ENCODE results near the gene BCR.

BCR gene

DNA sequence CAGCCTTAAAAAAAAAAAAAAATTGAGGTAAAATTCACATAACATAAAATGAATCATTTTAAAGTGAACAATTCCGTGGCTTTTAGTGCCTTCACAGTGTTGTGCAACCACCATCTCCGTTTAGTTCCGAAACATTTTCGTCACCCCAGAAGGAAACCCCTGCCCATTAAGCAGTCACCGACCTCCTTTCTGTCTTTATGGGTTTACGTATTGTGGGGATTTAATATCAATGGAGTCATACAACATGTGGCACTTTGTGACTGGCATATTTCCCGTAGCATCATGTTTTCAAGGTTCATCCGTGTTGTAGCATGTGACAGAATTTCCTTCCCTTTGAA, 65.5 kb downstream of the BCR start:
- no peak for DNase-seq

DNA sequence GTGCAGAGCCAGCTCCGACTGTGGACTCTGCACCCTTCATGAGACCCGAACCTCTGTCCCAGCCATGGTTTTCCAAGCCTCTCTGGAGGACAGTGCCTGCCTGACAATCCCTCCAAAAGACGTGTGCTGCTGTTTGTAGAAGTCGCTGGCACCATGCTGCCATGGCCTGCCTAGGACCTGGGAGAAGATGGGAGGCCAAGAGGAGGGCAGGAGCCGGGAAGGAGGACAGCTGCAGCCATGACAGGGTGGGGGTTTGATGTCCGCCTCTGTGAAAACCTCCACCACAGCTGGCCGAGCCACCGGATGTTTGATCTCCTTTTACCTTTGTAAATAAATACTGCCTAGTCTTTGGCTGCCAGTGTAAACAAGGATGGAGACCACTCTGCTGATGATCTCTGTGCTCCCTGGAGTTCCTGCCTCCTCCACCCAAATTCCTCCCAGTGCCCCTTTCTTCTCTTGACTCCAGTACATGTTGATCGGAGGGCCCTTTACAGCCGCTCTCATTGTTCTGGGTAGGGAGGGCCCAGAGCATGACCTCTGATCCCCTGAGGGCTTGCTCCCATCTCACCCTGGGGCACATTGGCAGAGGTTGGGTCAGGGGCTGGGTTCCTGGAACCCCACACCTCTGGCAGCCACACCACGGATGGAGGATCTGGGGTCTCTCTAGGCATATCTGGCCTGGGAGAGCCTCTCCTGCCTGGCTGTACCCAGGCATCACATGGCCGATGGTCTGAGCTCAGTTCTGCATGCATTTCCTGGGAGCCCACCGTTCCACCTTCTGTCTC, 66.9 kb downstream of the BCR start:
- DNase-seq = no peak

DNA sequence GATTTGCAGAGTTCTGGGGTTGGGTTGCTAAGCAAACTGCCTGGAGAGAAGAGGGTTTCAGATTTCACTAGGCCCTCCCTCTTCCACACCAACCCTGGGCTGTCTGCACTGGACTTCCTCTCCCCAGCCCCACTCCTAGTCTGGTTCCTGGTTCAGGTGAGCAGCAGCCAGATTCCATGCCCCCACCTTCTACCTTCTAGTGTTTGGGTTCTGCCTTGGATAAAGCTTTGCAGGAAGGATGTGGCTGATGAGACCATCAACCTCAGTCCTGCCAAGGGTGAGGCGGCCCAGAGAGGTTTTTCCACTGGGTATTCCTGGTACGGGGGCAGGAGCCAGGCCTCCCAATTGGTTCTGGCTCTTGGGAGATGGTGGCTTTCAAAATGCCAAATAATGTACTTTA, 68.3 kb downstream of the BCR start:
- no peak for DNase-seq

DNA sequence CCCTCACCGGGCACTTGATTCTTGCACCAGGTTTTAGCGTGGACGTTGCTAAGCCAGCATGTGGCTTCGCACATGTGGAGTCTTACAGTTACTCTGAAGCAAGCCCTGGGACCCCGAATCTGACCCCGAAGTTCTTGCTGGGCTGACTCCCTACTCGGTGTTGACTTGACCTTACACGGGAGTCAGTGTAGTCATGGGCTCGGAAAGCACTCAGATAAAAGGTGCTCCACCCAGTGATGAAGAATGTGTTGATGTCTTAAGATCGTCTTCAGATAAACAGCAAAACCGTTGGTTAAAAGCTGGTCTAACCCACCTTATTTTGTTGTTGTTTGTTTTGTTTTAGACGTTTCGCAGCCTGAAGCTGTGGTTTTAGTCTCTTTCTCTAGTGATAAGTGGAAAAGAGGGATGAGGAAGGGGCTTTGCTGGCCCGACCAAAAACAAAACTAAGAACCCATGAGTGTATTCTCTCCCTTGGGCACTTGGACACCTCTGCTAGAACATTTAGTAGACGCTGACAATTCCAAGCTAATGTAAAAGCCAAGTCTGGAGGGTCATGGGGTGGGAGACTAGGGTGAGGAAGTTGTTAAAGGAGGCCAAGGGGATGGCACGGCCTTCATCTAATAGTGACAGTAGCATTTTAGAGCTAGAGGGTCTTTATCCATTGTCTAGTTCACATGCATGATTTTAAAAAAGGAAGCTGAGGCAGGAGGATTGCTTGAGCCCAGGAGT, 69.9 kb downstream of the BCR start:
- DNase-seq = no peak

DNA sequence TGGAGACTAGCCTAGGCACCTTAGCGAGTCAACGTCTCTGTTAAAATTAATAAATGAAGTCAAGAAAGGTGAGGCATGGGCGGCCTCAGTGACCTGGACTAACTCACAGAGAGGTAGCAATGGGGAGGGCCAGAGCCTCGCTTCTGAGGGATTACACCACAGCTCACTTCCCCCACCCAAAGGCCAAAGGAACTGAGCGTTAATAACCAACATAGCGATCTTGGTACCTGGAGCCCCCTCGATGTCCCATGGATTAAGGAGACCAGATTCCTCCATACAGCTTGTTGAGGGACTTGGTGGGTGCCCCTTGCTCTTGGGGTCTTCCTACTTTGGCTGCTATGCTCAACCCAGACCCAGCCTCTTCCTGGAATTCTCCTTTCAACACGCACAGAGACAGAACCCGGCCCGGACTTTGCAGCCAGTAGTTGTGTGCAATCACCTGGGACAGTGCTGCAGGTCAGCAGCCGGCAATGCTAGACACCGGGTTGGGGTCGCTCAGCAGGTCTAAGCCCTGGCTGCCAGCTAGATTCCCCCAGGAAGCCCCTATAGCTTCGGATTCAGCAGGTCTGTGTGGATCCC, 70.6 kb downstream of the BCR start:
- DNase-seq = no peak

DNA sequence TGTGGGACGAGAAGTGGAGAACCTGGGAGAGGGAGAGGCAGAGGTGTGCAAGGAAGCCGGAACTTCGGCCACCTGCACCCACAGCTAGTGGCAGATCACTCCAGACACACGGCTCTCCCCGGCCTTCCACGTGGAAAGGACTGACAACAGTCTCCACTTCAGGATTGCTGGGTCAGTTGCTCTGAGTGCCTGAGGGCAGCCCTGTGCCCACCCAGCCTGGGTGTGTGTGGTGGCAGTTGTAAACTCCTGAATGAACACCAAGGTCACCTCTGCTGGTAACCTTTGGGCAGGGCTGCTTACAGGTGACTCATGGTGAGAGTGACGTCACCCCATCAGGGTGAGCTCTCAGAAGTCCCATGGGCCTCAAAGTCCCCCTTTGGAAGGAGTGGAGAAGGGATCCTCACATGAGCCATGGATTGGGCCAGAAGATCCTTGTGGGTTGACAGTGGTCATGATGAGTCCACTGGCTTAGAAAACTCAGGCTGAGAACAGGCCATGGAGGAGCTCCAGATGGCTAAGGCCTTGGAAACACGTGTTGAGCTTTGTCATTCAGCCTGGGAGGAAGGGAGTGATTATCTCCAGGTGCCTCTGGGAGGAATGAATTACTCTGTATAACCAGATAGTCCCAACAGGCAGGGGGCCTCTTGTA, 71.3 kb downstream of the BCR start:
- no peak for DNase-seq

DNA sequence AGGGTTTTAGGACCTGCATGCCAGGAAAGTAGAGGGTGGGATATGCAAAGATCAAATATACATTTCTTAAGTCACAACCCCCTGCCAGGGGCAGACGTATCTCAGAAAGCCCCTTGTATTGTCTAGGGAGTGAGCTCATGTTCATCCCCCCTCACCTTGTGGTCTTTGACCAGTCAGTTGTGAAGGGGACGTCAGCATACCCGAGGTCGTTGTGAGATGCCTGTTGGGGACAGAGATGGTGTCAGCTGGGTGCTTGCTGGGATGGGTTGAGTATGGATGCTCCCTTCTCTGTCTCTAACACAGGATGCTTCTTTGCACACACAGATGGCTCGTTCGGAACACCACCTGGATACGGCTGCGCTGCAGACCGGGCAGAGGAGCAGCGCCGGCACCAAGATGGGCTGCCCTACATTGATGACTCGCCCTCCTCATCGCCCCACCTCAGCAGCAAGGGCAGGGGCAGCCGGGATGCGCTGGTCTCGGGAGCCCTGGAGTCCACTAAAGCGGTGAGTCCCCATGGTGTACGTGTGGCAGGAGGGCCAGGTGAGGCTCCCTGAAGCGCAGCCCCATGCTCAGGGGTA, 73.3 kb downstream of the BCR start:
- DNase-seq = no peak

DNA sequence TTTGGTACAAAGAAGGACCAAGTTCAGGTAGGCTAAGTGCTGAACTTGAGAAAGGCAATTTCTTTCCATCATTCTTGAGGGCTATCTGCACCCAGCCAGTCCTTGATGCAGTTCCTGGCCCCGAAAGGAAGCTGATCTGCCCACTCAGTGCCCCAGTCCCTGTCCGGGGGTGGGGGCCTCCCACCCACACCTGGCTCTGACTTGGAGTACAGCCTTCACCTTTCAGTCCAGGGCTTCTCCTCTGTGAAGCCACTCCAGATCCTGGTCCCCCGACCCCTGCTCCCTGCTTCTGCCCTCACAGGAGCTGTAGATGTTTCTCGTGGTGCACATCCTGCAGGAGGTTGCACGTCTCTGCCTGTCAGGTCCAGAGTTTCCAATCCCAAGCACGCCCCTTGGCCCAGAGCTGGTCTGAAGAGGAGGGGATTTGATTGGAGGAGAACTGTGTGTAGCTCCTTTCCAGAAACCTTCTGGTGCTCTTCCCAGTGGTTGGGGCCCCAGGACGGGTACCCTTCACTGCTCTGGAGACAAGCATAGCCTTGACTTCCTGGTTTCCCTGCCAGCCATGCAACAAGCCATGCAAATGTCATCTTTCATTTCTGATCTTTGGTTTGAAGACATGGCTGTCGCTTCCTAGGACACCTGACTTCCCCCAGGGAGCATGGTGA, 75.3 kb downstream of the BCR start:
- no peak for DNase-seq

DNA sequence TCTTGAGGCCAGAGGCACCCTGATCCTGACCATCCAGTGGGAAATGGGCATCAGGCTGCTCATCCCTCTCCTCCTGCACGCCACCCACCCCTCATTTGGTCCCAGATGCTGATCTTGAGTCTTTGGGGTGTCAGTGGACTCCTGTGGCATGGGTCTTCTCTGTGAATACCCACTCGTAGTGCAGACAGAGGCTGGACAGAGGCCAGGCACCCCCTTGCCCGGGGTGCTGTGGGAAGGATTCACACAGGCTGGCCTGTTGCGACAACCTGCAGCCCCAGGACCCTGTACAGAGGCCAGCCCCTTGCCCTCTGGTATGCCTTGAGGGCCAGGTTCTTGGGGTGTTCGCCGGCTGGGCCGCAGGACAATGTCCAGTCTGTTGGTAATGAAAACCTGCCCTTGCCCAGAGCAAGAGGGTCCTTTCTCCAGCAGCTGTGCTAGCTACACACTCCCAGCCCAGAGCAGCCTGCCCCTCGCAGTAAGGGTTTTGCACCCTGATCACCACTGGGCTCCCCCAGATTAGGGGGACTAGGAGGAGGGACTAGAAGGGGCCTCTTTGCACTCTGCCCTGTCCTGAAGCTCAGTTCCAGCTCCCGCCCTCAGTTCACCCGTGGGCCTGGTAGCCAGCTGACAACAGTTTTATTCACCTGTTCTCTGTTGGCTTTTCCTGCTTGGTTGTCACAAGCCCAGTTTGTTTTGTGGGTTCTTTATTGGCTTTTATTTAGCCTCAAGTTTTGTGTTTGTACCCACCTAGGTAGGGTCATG, 76.0 kb downstream of the BCR start:
- no peak for DNase-seq

DNA sequence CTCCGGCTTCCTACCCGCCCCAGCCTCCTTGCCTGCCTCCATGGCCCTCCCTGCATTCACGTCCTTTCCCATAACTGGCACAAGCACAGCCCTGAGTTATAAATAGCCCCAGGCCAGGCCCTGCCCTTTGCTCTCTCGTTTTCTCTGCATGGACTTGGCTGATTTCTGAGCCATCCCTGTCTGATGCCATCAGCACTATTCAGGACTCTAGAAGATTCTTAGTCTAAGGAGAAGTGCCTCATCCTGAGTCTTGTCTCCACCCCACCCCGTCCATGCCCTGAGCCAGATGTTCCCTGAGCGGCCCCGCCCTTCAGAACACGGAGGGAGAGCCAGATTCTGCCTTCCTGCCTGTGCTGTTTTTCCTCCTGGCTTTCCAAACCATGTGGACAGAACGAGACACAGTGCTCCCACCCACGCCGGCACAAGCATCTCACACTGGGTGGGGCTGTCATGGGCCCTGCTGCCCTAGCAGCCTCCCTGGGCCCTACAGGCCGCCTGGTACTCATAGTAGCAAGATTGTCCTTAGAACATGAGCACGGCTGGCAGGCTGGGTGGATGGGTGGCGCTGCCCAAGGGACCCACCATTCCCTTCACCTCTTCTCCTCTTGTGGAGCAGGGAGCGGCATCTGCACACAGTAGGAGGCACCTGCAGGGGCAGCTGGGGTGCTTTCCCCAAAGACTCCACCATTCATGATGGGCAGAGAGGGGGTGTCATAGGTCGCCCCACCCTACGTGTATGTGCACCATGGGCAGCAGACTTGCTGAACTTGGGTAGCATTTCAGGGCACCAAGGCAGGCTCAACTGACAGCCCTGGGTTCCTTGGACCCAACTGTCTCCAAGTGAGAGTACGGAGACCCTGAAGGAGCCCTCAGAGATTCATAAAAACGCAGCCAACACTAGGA, 76.9 kb downstream of the BCR start:
- DNase-seq = no peak

DNA sequence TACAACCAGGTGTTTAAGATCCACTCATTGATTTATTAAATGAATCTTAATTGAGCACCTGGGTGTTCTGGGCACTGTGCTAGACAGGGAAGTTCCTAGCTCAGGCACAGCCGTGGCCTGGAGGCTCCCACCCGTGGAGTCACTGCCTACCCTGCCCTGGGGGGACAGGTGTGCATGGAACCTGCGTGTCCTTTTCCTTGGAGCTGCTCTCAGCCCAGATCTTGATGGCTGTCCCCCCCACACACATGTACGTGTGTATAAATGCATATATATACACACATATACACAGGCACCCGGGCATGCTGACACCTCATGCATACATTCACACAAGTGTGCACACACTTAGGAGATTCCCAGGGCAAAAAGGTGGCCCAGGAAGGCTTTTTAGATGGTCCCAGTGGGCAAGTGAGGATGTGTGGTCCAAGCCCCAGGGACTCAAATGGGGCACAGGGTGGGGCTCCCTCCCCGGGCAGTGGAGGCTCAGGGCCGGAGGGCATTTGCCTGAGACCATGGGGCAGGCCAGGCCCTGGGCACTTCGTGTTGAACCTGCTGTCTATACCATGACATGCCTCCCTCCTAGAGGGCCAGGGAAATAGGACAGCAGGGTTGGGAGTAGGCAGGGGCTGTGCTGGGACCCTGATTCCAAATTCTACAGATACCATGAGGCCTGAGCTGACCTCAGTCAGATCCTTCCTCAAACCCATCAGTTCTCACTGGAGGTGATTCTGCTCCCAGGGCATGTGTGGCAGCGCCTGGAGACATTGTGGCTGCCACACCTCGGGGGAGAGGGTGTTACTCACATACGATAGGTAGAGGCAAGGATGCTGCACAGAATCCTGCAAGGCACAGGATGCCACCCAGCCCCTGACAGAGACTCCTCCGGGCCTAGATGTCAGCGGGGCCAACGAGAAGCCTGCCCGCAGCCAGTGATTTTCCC, 77.8 kb downstream of the BCR start:
- DNase-seq = no peak

DNA sequence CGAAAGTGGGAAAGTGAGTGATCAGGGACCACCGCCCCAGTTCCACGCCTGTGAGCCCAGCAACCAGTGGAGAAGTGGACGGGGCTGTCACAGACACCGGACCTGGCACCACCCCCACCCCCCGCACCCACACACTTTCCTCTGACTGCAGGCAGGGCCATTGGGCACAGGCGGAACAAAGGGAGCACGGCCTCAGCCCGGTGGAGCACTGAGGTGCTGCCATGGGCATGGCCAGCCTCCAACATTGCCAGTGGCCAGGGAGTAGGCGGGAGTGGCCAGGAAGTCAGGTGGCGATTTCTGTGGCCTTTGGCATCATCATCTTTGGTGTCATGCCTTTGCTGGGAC, 78.5 kb downstream of the BCR start:
- no peak for DNase-seq

DNA sequence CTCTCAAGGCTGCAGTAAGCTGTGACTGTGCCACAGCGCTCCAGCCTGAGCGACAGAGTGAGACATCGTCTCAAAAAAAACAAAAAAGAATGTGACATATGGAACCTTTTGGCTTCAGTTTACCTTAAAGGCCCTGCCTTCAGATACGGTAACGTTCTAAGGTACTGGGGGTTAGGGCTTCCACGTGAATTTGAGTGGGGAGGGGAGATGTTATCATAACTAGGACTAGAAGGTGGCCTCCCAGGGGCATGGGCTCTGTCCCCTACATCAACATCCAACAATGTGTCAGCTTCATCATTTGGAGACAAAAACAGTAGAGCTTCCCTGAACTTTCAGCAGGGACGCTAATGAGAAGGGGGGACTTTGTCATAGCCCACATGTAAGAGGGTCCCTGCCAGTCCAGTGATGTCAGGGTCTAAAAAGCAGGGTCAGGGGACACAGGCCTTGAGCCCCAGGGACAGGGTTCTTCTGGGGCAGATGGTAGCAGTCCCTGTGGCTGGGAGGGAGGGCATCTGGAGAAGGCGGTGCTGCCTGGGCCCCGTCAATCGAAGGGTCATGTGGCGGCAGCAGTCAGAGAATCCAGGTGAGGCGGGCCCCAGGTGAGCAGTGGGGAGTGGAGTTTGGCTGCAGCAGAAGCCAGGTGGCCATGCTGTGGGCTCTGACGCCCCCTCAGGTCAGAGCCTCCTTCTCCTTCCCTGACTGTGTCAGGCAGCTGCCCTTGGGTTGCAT, 79.8 kb downstream of the BCR start:
- no peak for DNase-seq

DNA sequence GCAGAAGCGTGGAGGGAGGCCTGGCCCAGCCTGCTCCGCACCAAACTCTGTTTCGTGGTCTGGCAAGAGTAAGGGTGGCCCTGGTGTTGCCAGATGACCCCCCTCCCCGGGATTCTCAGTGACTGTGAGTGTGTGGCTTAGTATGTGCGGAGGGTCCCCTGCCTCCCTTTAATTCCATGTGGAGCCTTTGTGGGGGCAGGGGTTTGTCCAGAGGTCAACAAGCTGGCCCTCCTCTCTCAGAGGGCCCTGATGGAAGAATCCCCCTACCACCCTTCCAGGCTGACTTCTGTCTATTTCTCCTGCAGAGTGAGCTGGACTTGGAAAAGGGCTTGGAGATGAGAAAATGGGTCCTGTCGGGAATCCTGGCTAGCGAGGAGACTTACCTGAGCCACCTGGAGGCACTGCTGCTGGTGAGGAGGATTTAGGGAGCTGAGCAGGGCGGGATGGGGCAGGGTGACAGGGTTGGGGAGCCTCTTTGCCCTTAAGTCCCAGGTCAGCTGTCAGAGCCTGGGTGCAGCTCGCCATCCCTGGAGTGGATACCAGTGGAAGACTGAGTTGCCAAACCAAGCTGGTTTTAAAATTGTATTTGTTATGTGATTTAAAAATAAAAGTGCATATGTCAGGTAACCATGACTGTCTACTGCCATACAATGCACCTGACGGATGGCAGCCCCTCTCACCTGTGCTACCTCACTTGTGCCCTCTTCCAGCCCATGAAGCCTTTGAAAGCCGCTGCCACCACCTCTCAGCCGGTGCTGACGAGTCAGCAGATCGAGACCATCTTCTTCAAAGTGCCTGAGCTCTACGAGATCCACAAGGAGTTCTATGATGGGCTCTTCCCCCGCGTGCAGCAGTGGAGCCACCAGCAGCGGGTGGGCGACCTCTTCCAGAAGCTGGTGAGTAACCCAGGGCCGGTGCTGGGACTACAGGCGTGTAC, 80.6 kb downstream of the BCR start:
- no peak for DNase-seq

DNA sequence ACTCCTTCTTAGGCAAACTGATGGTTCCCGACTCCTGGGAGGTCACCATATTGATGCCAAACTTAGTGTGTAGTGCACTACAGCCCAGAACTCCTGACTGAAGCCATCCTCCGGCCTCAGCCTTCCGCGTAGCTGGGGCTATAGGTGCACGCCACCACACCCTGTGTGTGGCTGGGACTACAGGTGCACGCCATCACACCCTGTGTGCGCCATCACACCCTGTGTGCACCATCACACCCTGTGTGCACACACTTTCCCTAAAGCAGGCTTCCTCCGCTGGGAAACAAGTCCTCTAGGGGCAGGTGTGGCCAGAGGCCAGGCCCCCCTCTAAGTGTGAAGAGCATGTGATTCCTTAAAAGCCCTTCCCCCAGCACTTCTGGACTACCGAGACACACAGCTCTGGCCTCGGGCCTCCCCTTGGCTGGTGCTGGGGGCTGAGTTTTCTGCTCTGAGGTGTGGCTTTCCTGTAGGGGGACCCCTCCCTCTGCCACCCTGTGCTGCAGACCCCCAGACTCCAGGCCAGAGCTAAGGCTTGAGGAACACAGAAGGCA, 81.7 kb downstream of the BCR start:
- no peak for DNase-seq

DNA sequence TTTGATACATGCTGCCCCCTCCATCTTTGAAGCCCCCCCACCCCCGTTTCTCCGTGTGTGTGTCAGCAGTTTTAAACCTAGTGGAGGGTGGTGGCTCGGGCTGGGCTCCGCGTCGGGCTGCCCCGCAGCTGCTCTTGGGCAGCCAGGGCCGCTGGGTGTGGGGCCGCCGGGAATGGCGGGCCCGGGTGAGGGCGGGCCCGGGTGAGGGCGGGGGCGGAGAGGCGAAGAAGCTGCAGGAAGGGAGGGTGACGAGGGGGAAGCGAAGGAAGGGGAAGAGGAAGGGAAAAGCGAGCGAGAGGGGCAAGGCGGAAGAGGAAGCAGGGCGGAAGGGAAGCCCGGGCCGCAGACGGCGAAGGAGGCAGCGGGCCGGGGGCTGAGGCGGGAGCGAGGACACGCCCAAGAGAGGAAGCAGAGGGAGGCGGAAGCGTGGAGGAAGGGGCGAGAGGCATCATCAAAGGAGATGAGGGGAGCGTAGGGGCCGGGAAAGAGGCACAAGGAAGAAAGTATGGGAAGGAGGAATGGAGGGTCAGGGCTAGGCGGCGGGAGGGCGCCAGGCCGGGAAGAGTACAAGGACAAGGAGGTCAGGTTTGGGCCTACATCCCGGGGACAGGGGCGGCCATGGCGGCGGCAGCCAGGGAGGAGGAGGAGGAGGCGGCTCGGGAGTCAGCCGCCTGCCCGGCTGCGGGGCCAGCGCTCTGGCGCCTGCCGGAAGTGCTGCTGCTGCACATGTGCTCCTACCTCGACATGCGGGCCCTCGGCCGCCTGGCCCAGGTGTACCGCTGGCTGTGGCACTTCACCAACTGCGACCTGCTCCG, 82.4 kb downstream of the BCR start:
- DNase-seq = no peak

Measured in eye (tissue), 1 donor.